HepG2 (cell line): ENCODE data around the gene SRCIN1. TPM values are rescaled to one million over a fixed set of nuclear protein-coding genes. Genes with fewer than 3 reads are reported as not detected.

Experiments
- DPF2 ChIP-seq: sonication (generic); formaldehyde crosslinking; IDR thresholded peaks from 2 replicates; pipeline ENCODE4 v1.4.0; 2020; ENCODE audit warnings: mild to moderate bottlenecking, low read depth, missing genetic modification reagents, borderline replicate concordance
- HMG20A ChIP-seq: IDR thresholded peaks from 2 replicates; pipeline ENCODE4 v1.6.1; 2016; ENCODE audit warnings: borderline replicate concordance
- HNF1A ChIP-seq, 2 experiments: sonication (generic) in 1 of 2; formaldehyde crosslinking in 1 of 2; IDR thresholded peaks; 2 replicates each; pipeline versions ENCODE4 v1.4.0 to v1.6.1; 2016 to 2020; ENCODE audit warnings: borderline replicate concordance in 1 of 2, low read depth in 1 of 2, mild to moderate bottlenecking in 1 of 2, missing genetic modification reagents in 1 of 2
- IRF9 ChIP-seq: sonication (generic); formaldehyde crosslinking; IDR thresholded peaks from 2 replicates; pipeline ENCODE4 v1.8.0; 2022; ENCODE audit warnings: missing genetic modification reagents, mild to moderate bottlenecking, borderline replicate concordance
- KAT2B ChIP-seq: fragments of 150-350 bp; IDR thresholded peaks from 2 replicates; pipeline ENCODE4 v1.6.1; 2014; ENCODE audit warnings: low read depth, low read length, borderline replicate concordance
- KLF13 ChIP-seq: sonication (generic); formaldehyde crosslinking; IDR thresholded peaks from 2 replicates; pipeline ENCODE4 v1.4.0; 2020; ENCODE audit warnings: mild to moderate bottlenecking, missing genetic modification reagents
- MAFF ChIP-seq: IDR thresholded peaks from 2 replicates; pipeline ENCODE4 v1.6.1; 2011; ENCODE audit warnings: low read depth, low read length, improper control_type of control experiment
- MAX ChIP-seq: IDR thresholded peaks from 2 replicates; pipeline ENCODE4 v1.6.1; 2012; ENCODE audit warnings: inconsistent platforms
- MYPOP ChIP-seq: sonication (generic); formaldehyde crosslinking; IDR thresholded peaks from 2 replicates; pipeline ENCODE4 v1.8.1; 2023; ENCODE audit warnings: mild to moderate bottlenecking, moderate library complexity, missing genetic modification reagents
- NFIC ChIP-seq: IDR thresholded peaks from 2 replicates; pipeline ENCODE4 v1.6.1; 2012; ENCODE audit warnings: mild to moderate bottlenecking, low read length, inconsistent platforms
- RFXANK ChIP-seq: IDR thresholded peaks from 2 replicates; pipeline ENCODE4 v1.6.1; 2016
- SKIL ChIP-seq: sonication (generic); formaldehyde crosslinking; IDR thresholded peaks from 2 replicates; pipeline ENCODE4 v1.8.0; 2022; ENCODE audit warnings: missing genetic modification reagents, mild to moderate bottlenecking, moderate library complexity, borderline replicate concordance
- SOX6 ChIP-seq, 2 experiments: fragments of 450-650 bp in 1 of 2; sonication (generic) in 1 of 2; formaldehyde crosslinking in 1 of 2; IDR thresholded peaks; 2 replicates each; pipeline versions ENCODE4 v1.4.0 to v1.6.1; 2017 to 2020; ENCODE audit warnings: antibody characterized with exemption in 1 of 2, mild to moderate bottlenecking in 1 of 2, missing genetic modification reagents in 1 of 2
- SPEN ChIP-seq: sonication (generic); formaldehyde crosslinking; IDR thresholded peaks from 2 replicates; pipeline ENCODE4 v1.5.1; 2020; ENCODE audit warnings: low read depth, mild to moderate bottlenecking, missing genetic modification reagents
- TBL1XR1 ChIP-seq: fragments of 150-350 bp; IDR thresholded peaks from 2 replicates; pipeline ENCODE4 v1.6.1; 2014; ENCODE audit warnings: borderline replicate concordance, low read length; ENCODE audit not compliant: partially characterized antibody
- ZBTB20 ChIP-seq: sonication (generic); formaldehyde crosslinking; IDR thresholded peaks from 2 replicates; pipeline ENCODE4 v1.8.1; 2023; ENCODE audit warnings: missing genetic modification reagents, low read depth, mild to moderate bottlenecking, borderline replicate concordance
- ZBTB7B ChIP-seq: sonication (generic); formaldehyde crosslinking; IDR thresholded peaks from 2 replicates; pipeline ENCODE4 v1.4.0; 2020; ENCODE audit warnings: missing genetic modification reagents
- ZFP36L2 ChIP-seq: sonication (generic); formaldehyde crosslinking; IDR thresholded peaks from 2 replicates; pipeline ENCODE4 v1.4.0; 2020; ENCODE audit warnings: missing genetic modification reagents
- ZNF83 ChIP-seq: sonication (generic); formaldehyde crosslinking; IDR thresholded peaks from 2 replicates; pipeline ENCODE4 v1.4.0; 2020; ENCODE audit warnings: missing genetic modification reagents, mild to moderate bottlenecking, borderline replicate concordance
- polyA plus RNA-seq, 8 experiments: library from polyadenylated mRNA; depleted of rRNA in 3 of 8; stranded (reverse) in 7 of 8; unstranded in 1 of 8; fragments of >200 nt; fragmentation: Illumina TruSeq in 4 of 8; extraction: Trizol in 4 of 8; gene quantifications; 2 replicates each; pipeline versions ENCODE4 v1.2.1 to v1.2.3, GENCODE V29; 2011 to 2016; ENCODE audit warnings: low read depth in 4 of 8, missing spikeins in 1 of 8, mixed read lengths in 1 of 8; ENCODE audit not compliant: insufficient read depth in 1 of 8
- total RNA-seq, 5 experiments: library from RNA; depleted of rRNA; stranded (reverse); fragments of >200 nt; fragmentation: Illumina TruSeq; extraction: Trizol; gene quantifications; 2 replicates each; pipeline ENCODE4 v1.2.3, GENCODE V29; 2016; ENCODE audit warnings: low read depth in 1 of 5

Gene SRCIN1
- total and polyA plus RNA-seq, 2 of the 13 experiments (the other 11 are each of a cell fraction or from before 2014, with no cell fraction given) = 1.2 to 9.6 TPM

- TF ChIP-seq TBL1XR1 = no peak
- TF ChIP-seq IRF9 (CRISPR knock-in tag) = 0 out of 2 replicates have a peak, but pooled peaks have one; percentile 5
- TF ChIP-seq RFXANK (CRISPR knock-in tag) = peak; percentile 54; the same call in 1 of the 2 replicates
- no peak for TF ChIP-seq KAT2B
- 0 out of 2 replicates have a peak, but pooled peaks have one; percentile 53 for TF ChIP-seq ZFP36L2
- peak; percentile 26 for TF ChIP-seq MAX
- TF ChIP-seq MAFF = no peak
- no peak for TF ChIP-seq SKIL (CRISPR knock-in tag)
- TF ChIP-seq ZBTB7B = peak; percentile 70; the same call in 1 of the 2 replicates
- no peak for TF ChIP-seq HMG20A (CRISPR knock-in tag)
- TF ChIP-seq ZNF83 (CRISPR knock-in tag) = no peak
- TF ChIP-seq DPF2 = no peak
- no peak for TF ChIP-seq NFIC
- no peak for TF ChIP-seq HNF1A (IDR thresholded peaks at IDR 0.05; ENCODE audit: low read depth)
- no peak for TF ChIP-seq HNF1A (CRISPR knock-in tag; IDR thresholded peaks at IDR 0.05; ENCODE audit: borderline replicate concordance)
- TF ChIP-seq SPEN (CRISPR knock-in tag) = peak; percentile 40
- no peak for TF ChIP-seq ZBTB20 (CRISPR knock-in tag)
- TF ChIP-seq SOX6 (IDR thresholded peaks at IDR 0.05) = no peak
- TF ChIP-seq SOX6 (CRISPR knock-in tag; IDR thresholded peaks at IDR 0.05) = peak; percentile 50
- TF ChIP-seq KLF13 (CRISPR knock-in tag) = no peak
- TF ChIP-seq MYPOP (CRISPR knock-in tag) = peak; percentile 67; the same call in 1 of the 2 replicates
Measured at GRCh38 chr17:38584350-38584925, 21.3 kb downstream of the SRCIN1 start (continued).
